Measurements from ENCODE around the gene PPP2R2B.

GRCh38 chr5:146653560-146653959 lies 225.0 kb downstream of the PPP2R2B start:
- no peak for TF ChIP-seq ZNF274 (IDR thresholded peaks at IDR 0.05; ENCODE audit: low read depth, low read length)
- TF ChIP-seq YY1 (IDR thresholded peaks at IDR 0.05; ENCODE audit: insufficient read depth, insufficient read length), result no peak

All from NT2/D1 (cell line).